BE2C (cell line): ENCODE results near the gene NRG2.

Source experiments
- DNase-seq: peaks from one replicate; pipeline ENCODE4 v3.0.0-alpha.2; 2020
- H3K27me3 ChIP-seq: fragments of 250-450 bp; sonication (Bioruptor Pico); 2 replicates; pipeline ENCODE4 v1.5.1; 2020; ENCODE audit warnings: mild to moderate bottlenecking
- H3K36me3 ChIP-seq: fragments of 250-450 bp; sonication (Bioruptor Pico); 2 replicates; pipeline ENCODE4 v1.5.1; 2020; ENCODE audit warnings: mild to moderate bottlenecking
- H3K4me1 ChIP-seq: fragments of 250-450 bp; sonication (Bioruptor Pico); 2 replicates; pipeline ENCODE4 v1.5.1; 2020
- H3K4me3 ChIP-seq: 2 replicates; pipeline ENCODE4 v1.5.1; 2011; ENCODE audit warnings: low read depth, low read length
- H3K9me3 ChIP-seq: fragments of 250-450 bp; sonication (Bioruptor Pico); 2 replicates; pipeline ENCODE4 v1.5.1; 2020
- TF ChIP-seq, protein P1 (sequence below): IDR thresholded peaks from 2 replicates; pipeline ENCODE4 v1.5.1; 2012; ENCODE audit warnings: mild to moderate bottlenecking, low read depth, low read length

Gene NRG2

GRCh38 chr5:140032296-140032695, 10.8 kb downstream of the NRG2 start:
- H3K4me3 ChIP-seq, result no peak overlapping the region
- TF ChIP-seq, protein P1, sequence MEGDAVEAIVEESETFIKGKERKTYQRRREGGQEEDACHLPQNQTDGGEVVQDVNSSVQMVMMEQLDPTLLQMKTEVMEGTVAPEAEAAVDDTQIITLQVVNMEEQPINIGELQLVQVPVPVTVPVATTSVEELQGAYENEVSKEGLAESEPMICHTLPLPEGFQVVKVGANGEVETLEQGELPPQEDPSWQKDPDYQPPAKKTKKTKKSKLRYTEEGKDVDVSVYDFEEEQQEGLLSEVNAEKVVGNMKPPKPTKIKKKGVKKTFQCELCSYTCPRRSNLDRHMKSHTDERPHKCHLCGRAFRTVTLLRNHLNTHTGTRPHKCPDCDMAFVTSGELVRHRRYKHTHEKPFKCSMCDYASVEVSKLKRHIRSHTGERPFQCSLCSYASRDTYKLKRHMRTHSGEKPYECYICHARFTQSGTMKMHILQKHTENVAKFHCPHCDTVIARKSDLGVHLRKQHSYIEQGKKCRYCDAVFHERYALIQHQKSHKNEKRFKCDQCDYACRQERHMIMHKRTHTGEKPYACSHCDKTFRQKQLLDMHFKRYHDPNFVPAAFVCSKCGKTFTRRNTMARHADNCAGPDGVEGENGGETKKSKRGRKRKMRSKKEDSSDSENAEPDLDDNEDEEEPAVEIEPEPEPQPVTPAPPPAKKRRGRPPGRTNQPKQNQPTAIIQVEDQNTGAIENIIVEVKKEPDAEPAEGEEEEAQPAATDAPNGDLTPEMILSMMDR, result no peak
- H3K27me3 ChIP-seq, result no peaks in the 10 kb centered on the region
- H3K9me3 ChIP-seq, result no peaks in the 10 kb centered on the region
- peaks cover 19% of the 10 kb centered on the region for H3K4me1 ChIP-seq
- no peaks in the 10 kb centered on the region for H3K36me3 ChIP-seq
- no peak for DNase-seq

- TF ChIP-seq, protein P1, result no peak
- Histone ChIP-seq H3K4me1 (peaks cover 4% of the 10 kb centered on the region; the same call in 1 of the 2 replicates), H3K4me3 (no peak overlapping the region), H3K36me3 (no peaks in the 10 kb centered on the region), H3K27me3 (no peaks in the 10 kb centered on the region), H3K9me3 (no peaks in the 10 kb centered on the region)
- no peak for DNase-seq
These were observed 15.3 kb downstream of the NRG2 start for GRCh38 chr5:140027807-140028206.

DNA sequence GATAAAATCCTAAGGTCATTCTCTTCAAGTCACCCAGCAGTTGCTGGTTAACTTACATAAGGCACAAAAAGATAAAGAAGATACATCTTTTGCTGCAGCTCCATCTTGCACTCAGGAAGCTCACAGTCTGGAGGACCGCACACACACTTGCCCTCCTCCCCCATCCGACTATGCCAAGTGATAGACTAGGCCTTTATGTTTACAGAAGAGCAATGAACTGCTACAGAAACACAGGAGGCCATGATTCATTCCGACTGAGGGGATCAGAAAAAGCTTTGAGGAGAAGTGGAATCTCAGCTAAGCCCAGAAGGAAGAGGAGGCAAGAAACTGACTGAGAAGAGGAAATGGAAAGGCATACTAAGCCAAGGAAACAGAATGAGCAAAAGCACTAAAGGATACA, 17.4 kb downstream of the NRG2 start:
- Histone ChIP-seq H3K36me3 (no peaks in the 10 kb centered on the region), H3K4me3 (no peak overlapping the region), H3K4me1 (no peaks in the 10 kb centered on the region), H3K27me3 (no peaks in the 10 kb centered on the region), H3K9me3 (no peaks in the 10 kb centered on the region)
- TF ChIP-seq, protein P1, result no peak
- DNase-seq, result no peak

DNA sequence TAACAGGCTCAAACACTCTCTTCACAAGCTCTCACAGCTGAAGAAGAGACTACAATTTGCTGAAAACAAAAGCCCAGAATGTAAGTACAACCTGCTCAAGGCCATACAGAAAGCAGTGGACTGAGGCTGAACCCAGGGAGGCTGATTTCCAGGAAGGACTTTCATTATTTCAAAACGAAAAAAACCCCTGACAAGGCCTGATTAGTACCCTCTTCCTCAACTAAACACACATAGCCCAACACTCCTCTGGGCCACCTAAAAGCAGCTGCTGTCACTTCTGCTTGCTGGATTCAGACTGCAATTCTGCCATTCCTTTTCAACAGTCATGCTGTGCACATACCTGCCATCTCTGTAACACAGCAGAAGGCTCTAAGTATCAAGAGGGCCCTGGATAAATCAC, 18.2 kb downstream of the NRG2 start:
- H3K4me3 ChIP-seq, result no peak overlapping the region
- TF ChIP-seq, protein P1, result no peak
- no peaks in the 10 kb centered on the region for H3K4me1 ChIP-seq
- DNase-seq, result no peak
- H3K9me3 ChIP-seq, result no peaks in the 10 kb centered on the region
- H3K36me3 ChIP-seq, result no peaks in the 10 kb centered on the region
- no peaks in the 10 kb centered on the region for H3K27me3 ChIP-seq

DNA sequence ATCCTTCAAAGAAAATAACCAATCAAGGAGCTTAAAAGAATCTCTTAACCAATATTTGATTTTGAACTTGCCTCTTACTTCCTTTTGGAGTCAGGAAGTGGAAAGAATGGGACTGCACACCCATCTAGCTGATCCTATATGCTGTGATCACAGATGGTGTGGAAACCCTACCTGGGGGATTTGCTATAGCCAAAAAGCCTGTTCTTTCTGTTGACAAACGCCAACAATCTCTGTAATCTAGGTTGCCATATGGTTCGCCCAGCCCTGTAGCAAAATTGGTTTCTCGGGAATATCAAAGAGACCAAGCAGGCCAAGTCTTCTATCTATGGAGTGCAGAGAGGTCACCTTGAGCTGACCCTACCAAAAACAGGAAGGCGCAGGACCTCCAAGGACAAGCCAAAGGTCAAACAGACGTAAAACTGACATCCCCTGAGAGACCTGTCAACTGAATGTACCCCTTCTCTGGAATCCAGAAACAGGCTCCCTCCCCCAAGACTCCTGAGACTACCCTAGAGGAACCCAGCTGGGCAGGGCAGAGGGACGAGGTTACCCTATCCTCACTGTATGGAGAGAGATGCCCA, 19.4 kb downstream of the NRG2 start:
- Histone ChIP-seq H3K4me1 (no peaks in the 10 kb centered on the region), H3K9me3 (no peaks in the 10 kb centered on the region), H3K36me3 (no peaks in the 10 kb centered on the region), H3K27me3 (no peaks in the 10 kb centered on the region), H3K4me3 (no peak overlapping the region)
- TF ChIP-seq, protein P1, result no peak
- no peak for DNase-seq

- Histone ChIP-seq H3K4me3 (no peak overlapping the region), H3K27me3 (no peaks in the 10 kb centered on the region), H3K9me3 (no peaks in the 10 kb centered on the region), H3K4me1 (peaks cover 7% of the 10 kb centered on the region), H3K36me3 (no peaks in the 10 kb centered on the region)
- no peak for DNase-seq
- TF ChIP-seq, protein P1, result no peak
These were observed 22.4 kb downstream of the NRG2 start for GRCh38 chr5:140020601-140021177.
